Measurements from ENCODE around the gene EFNA5. TPM values are rescaled to one million over a fixed set of nuclear protein-coding genes. Genes with fewer than 3 reads are reported as not detected.

Gene EFNA5
- total and polyA plus RNA-seq, 4 donors: 0.14 to 0.93 (median 0.54) TPM

- no peak for DNase-seq (ENCODE audit: low spot score)
- Histone ChIP-seq H3K9me3 (ENCODE audit: control insufficient read depth in 4 of 4, low read length in 3 of 4) (no peaks in the 10 kb centered on the region), H3K9ac (ENCODE audit: low read depth in 1 of 2, low read length in 2 of 2) (no peak overlapping the region), H3K27me3 (ENCODE audit: control insufficient read depth in 4 of 4, insufficient read depth in 4 of 4, low read length in 3 of 4) (no peaks in the 10 kb centered on the region), H3K4me3 (ENCODE audit: low read depth in 1 of 3, low read length in 3 of 3) (no peak overlapping the region), H3K4me1 (ENCODE audit: control insufficient read depth in 4 of 4, insufficient read depth in 4 of 4, low read length in 3 of 4) (peaks cover 0 to 1% (median 0%) of the 10 kb centered on the region in 4 donors), H3K27ac (ENCODE audit: low read depth in 1 of 2, low read length in 2 of 2) (no peak overlapping the region), H3K36me3 (ENCODE audit: control insufficient read depth in 4 of 4, insufficient read depth in 3 of 4, low read depth in 1 of 4, low read length in 3 of 4) (no peaks in the 10 kb centered on the region)
- TF ChIP-seq SP1 (IDR thresholded peaks at IDR 0.05) (no peak), FOXA2 (IDR thresholded peaks at IDR 0.05) (no peak), EGR1 (IDR thresholded peaks at IDR 0.05; ENCODE audit: low read depth in 2 of 2) (no peak), JUND (IDR thresholded peaks at IDR 0.05) (no peak), RAD21 (IDR thresholded peaks at IDR 0.05) (no peak), HNF4G (IDR thresholded peaks at IDR 0.05) (no peak), HNF4A (conservative IDR thresholded peaks at IDR 0.05) (no peak), ATF3 (IDR thresholded peaks at IDR 0.05) (no peak), CTCF (IDR thresholded peaks at IDR 0.05; ENCODE audit: low read depth, low read length, missing input control) (no peak), TAF1 (conservative IDR thresholded peaks at IDR 0.05) (no peak), REST (IDR thresholded peaks at IDR 0.05) (no peak), FOXA1 (IDR thresholded peaks at IDR 0.05) (no peak), YY1 (IDR thresholded peaks at IDR 0.05) (no peak), NR2F2 (IDR thresholded peaks at IDR 0.05) (no peak), ZBTB33 (IDR thresholded peaks at IDR 0.05) (no peak)
- TF ChIP-seq, protein P1, sequence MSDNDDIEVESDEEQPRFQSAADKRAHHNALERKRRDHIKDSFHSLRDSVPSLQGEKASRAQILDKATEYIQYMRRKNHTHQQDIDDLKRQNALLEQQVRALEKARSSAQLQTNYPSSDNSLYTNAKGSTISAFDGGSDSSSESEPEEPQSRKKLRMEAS (IDR thresholded peaks at IDR 0.05): no peak
- WGBS: 87% methylated on average over 4 of the region's 4 CpGs
Observed at GRCh38 chr5:107564931-107565372, 105.8 kb downstream of the EFNA5 start.

GRCh38 chr5:107563959-107564544 is 106.7 kb downstream of the EFNA5 start:
- Histone ChIP-seq H3K4me3 (ENCODE audit: low read depth in 1 of 3, low read length in 3 of 3) (no peak overlapping the region), H3K36me3 (ENCODE audit: control insufficient read depth in 4 of 4, insufficient read depth in 3 of 4, low read depth in 1 of 4, low read length in 3 of 4) (no peaks in the 10 kb centered on the region), H3K9me3 (ENCODE audit: control insufficient read depth in 4 of 4, low read length in 3 of 4) (no peaks in the 10 kb centered on the region), H3K27me3 (ENCODE audit: control insufficient read depth in 4 of 4, insufficient read depth in 4 of 4, low read length in 3 of 4) (no peaks in the 10 kb centered on the region), H3K4me1 (ENCODE audit: control insufficient read depth in 4 of 4, insufficient read depth in 4 of 4, low read length in 3 of 4) (no peaks in the 10 kb centered on the region), H3K9ac (ENCODE audit: low read depth in 1 of 2, low read length in 2 of 2) (no peak overlapping the region), H3K27ac (ENCODE audit: low read depth in 1 of 2, low read length in 2 of 2) (no peak overlapping the region)
- WGBS: 98% methylated on average over 3 of the region's 3 CpGs
- no peak for DNase-seq (ENCODE audit: low spot score)
- TF ChIP-seq FOXA1 (IDR thresholded peaks at IDR 0.05) (no peak), JUND (IDR thresholded peaks at IDR 0.05) (no peak), SP1 (IDR thresholded peaks at IDR 0.05) (no peak), YY1 (IDR thresholded peaks at IDR 0.05) (no peak), TAF1 (conservative IDR thresholded peaks at IDR 0.05) (no peak), HNF4A (conservative IDR thresholded peaks at IDR 0.05) (no peak), HNF4G (IDR thresholded peaks at IDR 0.05) (no peak), FOXA2 (IDR thresholded peaks at IDR 0.05) (no peak), NR2F2 (IDR thresholded peaks at IDR 0.05) (no peak), ZBTB33 (IDR thresholded peaks at IDR 0.05) (no peak), RAD21 (IDR thresholded peaks at IDR 0.05) (no peak), GABPA (IDR thresholded peaks at IDR 0.05 in 1 of 2, conservative IDR thresholded peaks at IDR 0.05 in 1 of 2) (no peak), RXRA (IDR thresholded peaks at IDR 0.05) (no peak), EGR1 (IDR thresholded peaks at IDR 0.05; ENCODE audit: low read depth in 2 of 2) (no peak)
- TF ChIP-seq, protein P1 (IDR thresholded peaks at IDR 0.05): no peak

Measured in liver (tissue), 9 donors.